ENCODE measurements around the gene INSM1. TPM values are rescaled to one million over a fixed set of nuclear protein-coding genes. Genes with fewer than 3 reads are reported as not detected.

Gene INSM1
- total and polyA plus RNA-seq, 2 donors (not counting 1 experiment from before 2014, with no cell fraction given): not detected

GRCh38 chr20:20321917-20322316 lies 46.0 kb upstream of the INSM1 start:
- no peak overlapping the region for H2AFZ ChIP-seq (ENCODE audit: low read length)
- no peak overlapping the region for H3K4me3 ChIP-seq (replicated peaks in 1 of 4; ENCODE audit: control extremely low read depth in 1 of 4, insufficient read depth in 1 of 4, low read depth in 3 of 4, low read length in 4 of 4)
- H4K20me1 ChIP-seq (ENCODE audit: control insufficient read depth, extremely low read depth, insufficient read depth, low read length): no peaks in the 10 kb centered on the region
- H3K9ac ChIP-seq (ENCODE audit: insufficient read depth, low read length): no peak overlapping the region
- no peak overlapping the region for H3K4me2 ChIP-seq (ENCODE audit: extremely low read depth, insufficient read depth, low read length)
- no peak for DNase-seq (ENCODE audit: low read depth in 2 of 2)
- TF ChIP-seq EZH2 (IDR thresholded peaks at IDR 0.05; ENCODE audit: low read length, missing control alignments) (no peak), CTCF (conservative IDR thresholded peaks at IDR 0.05 in 1 of 2, IDR thresholded peaks at IDR 0.05 in 1 of 2; ENCODE audit: low read depth in 1 of 2, low read length in 2 of 2) (no peak)
- no peaks in the 10 kb centered on the region for H3K27me3 ChIP-seq (ENCODE audit: control insufficient read depth, insufficient read depth, low read length)
- no peaks in the 10 kb centered on the region for H3K79me2 ChIP-seq (ENCODE audit: control insufficient read depth, insufficient read depth, low read length)
- no peak overlapping the region for H3K27ac ChIP-seq (ENCODE audit: insufficient read depth, low read length)
- H3K36me3 ChIP-seq (ENCODE audit: control insufficient read depth, insufficient read depth, low read length): no peaks in the 10 kb centered on the region
- no peaks in the 10 kb centered on the region for H3K4me1 ChIP-seq (ENCODE audit: control insufficient read depth, extremely low read depth, insufficient read depth, low read length)
- H3K9me3 ChIP-seq (ENCODE audit: control insufficient read depth, insufficient read depth, low read depth, low read length): no peaks in the 10 kb centered on the region

GRCh38 chr20:20322912-20323311 lies 45.0 kb upstream of the INSM1 start:
- Histone ChIP-seq H4K20me1 (ENCODE audit: control insufficient read depth, extremely low read depth, insufficient read depth, low read length) (no peaks in the 10 kb centered on the region), H3K36me3 (ENCODE audit: control insufficient read depth, insufficient read depth, low read length) (no peaks in the 10 kb centered on the region), H2AFZ (ENCODE audit: low read length) (no peak overlapping the region), H3K9ac (ENCODE audit: insufficient read depth, low read length) (no peak overlapping the region), H3K4me3 (replicated peaks in 1 of 4; ENCODE audit: control extremely low read depth in 1 of 4, insufficient read depth in 1 of 4, low read depth in 3 of 4, low read length in 4 of 4) (no peak overlapping the region), H3K4me2 (ENCODE audit: extremely low read depth, insufficient read depth, low read length) (no peak overlapping the region), H3K27me3 (ENCODE audit: control insufficient read depth, insufficient read depth, low read length) (no peaks in the 10 kb centered on the region), H3K79me2 (ENCODE audit: control insufficient read depth, insufficient read depth, low read length) (no peaks in the 10 kb centered on the region), H3K9me3 (ENCODE audit: control insufficient read depth, insufficient read depth, low read depth, low read length) (no peaks in the 10 kb centered on the region), H3K27ac (ENCODE audit: insufficient read depth, low read length) (no peak overlapping the region), H3K4me1 (ENCODE audit: control insufficient read depth, extremely low read depth, insufficient read depth, low read length) (no peaks in the 10 kb centered on the region)
- TF ChIP-seq EZH2 (IDR thresholded peaks at IDR 0.05; ENCODE audit: low read length, missing control alignments): no peak
- TF ChIP-seq CTCF (conservative IDR thresholded peaks at IDR 0.05 in 1 of 2, IDR thresholded peaks at IDR 0.05 in 1 of 2; ENCODE audit: low read depth in 1 of 2, low read length in 2 of 2): no peak
- no peak for DNase-seq (ENCODE audit: low read depth in 2 of 2)

GRCh38 chr20:20327746-20328145 lies 40.2 kb upstream of the INSM1 start:
- Histone ChIP-seq H3K4me3 (replicated peaks in 1 of 4; ENCODE audit: control extremely low read depth in 1 of 4, insufficient read depth in 1 of 4, low read depth in 3 of 4, low read length in 4 of 4) (no peak overlapping the region), H4K20me1 (ENCODE audit: control insufficient read depth, extremely low read depth, insufficient read depth, low read length) (no peaks in the 10 kb centered on the region), H3K4me2 (ENCODE audit: extremely low read depth, insufficient read depth, low read length) (no peak overlapping the region), H3K27me3 (ENCODE audit: control insufficient read depth, insufficient read depth, low read length) (no peaks in the 10 kb centered on the region), H3K4me1 (ENCODE audit: control insufficient read depth, extremely low read depth, insufficient read depth, low read length) (no peaks in the 10 kb centered on the region), H3K27ac (ENCODE audit: insufficient read depth, low read length) (no peak overlapping the region), H3K9ac (ENCODE audit: insufficient read depth, low read length) (no peak overlapping the region), H3K36me3 (ENCODE audit: control insufficient read depth, insufficient read depth, low read length) (no peaks in the 10 kb centered on the region), H3K9me3 (ENCODE audit: control insufficient read depth, insufficient read depth, low read depth, low read length) (no peaks in the 10 kb centered on the region), H3K79me2 (ENCODE audit: control insufficient read depth, insufficient read depth, low read length) (no peaks in the 10 kb centered on the region), H2AFZ (ENCODE audit: low read length) (no peak overlapping the region)
- DNase-seq (ENCODE audit: low read depth in 2 of 2): no peak
- TF ChIP-seq CTCF (conservative IDR thresholded peaks at IDR 0.05 in 1 of 2, IDR thresholded peaks at IDR 0.05 in 1 of 2; ENCODE audit: low read depth in 1 of 2, low read length in 2 of 2) (no peak), EZH2 (IDR thresholded peaks at IDR 0.05; ENCODE audit: low read length, missing control alignments) (no peak)
